CD4-positive, alpha-beta T cell (primary cell): ENCODE measurements around the gene SLC41A3. TPM values are rescaled to one million over a fixed set of nuclear protein-coding genes. Genes with fewer than 3 reads are reported as not detected.
"Not testable (repeated sequence)": the region's sequence is repeated elsewhere in the genome, so short reads cannot be mapped to it uniquely, and the experiment has no call there.

ENCODE experiments used
- ATAC-seq: fragments of 200-7000 bp; cut with Tn5 transposase; one replicate; pipeline ENCODE4 v1.10.0; 2022; ENCODE audit warnings: mild to moderate bottlenecking; ENCODE audit not compliant: poor library complexity
- CTCF ChIA-PET: fragments of 350-600 bp; sonication (Branson Sonifier 250); formaldehyde crosslinking; loops from one replicate; lab custom pipeline; 2021; ENCODE audit warnings: antibody characterized with exemption, inconsistent platforms; lab: Charles Lee
- POLR2A ChIA-PET: fragments of 350-600 bp; sonication (Branson Sonifier 250); formaldehyde crosslinking; loops from one replicate; lab custom pipeline; 2021; ENCODE audit warnings: antibody characterized with exemption, inconsistent platforms; lab: Charles Lee
- DNase-seq, 14 experiments: peaks; one replicate each; pipeline ENCODE4 v3.0.0-alpha.2; 2013 to 2020; ENCODE audit warnings: mixed read lengths in 2 of 14
- H3K27ac ChIP-seq, 2 donors: one replicate each; pipeline versions ENCODE4 v1.5.1 to v1.7.0; 2013; ENCODE audit warnings: low read length in 2 of 2, low read depth in 1 of 2, mild to moderate bottlenecking in 1 of 2
- H3K27me3 ChIP-seq, 2 experiments: 1 replicate in 1 of 2; 2 replicates in 1 of 2; pipeline versions ENCODE4 v1.6.1 to v1.7.0; 2013; ENCODE audit warnings: low read length in 2 of 2, control low read depth in 1 of 2, mild to moderate bottlenecking in 1 of 2, moderate library complexity in 1 of 2; ENCODE audit not compliant: insufficient read depth in 2 of 2, control insufficient read depth in 1 of 2
- H3K36me3 ChIP-seq: one replicate; pipeline ENCODE4 v1.6.1; 2013; ENCODE audit warnings: low read length, control low read depth; ENCODE audit not compliant: insufficient read depth
- H3K4me1 ChIP-seq: one replicate; pipeline ENCODE4 v1.6.1; 2013; ENCODE audit warnings: low read length, control low read depth; ENCODE audit not compliant: insufficient read depth
- H3K4me3 ChIP-seq: one replicate; pipeline ENCODE4 v1.5.1; 2013; ENCODE audit warnings: mild to moderate bottlenecking, low read length, moderate library complexity
- H3K9me3 ChIP-seq, 2 experiments: 1 replicate in 1 of 2; 2 replicates in 1 of 2; pipeline versions ENCODE4 v1.6.1 to v1.7.0; 2013; ENCODE audit warnings: low read length in 2 of 2, mild to moderate bottlenecking in 2 of 2, control low read depth in 1 of 2, moderate library complexity in 1 of 2; ENCODE audit not compliant: control insufficient read depth in 1 of 2, insufficient read depth in 1 of 2
- H3K27ac Mint-ChIP-seq: one replicate; pipeline ENCODE4 v1.8.0; 2020; ENCODE audit warnings: mixed read lengths
- H3K27me3 Mint-ChIP-seq: one replicate; pipeline ENCODE4 v1.8.0; 2021; ENCODE audit warnings: mixed read lengths
- H3K36me3 Mint-ChIP-seq: one replicate; pipeline ENCODE4 v1.8.0; 2021; ENCODE audit warnings: low read depth, mixed read lengths
- H3K4me1 Mint-ChIP-seq: one replicate; pipeline ENCODE4 v1.8.0; 2021; ENCODE audit warnings: low read depth, mixed read lengths
- H3K4me3 Mint-ChIP-seq: one replicate; pipeline ENCODE4 v1.8.0; 2020; ENCODE audit warnings: mild to moderate bottlenecking, mixed read lengths
- H3K9me3 Mint-ChIP-seq: one replicate; pipeline ENCODE4 v1.8.0; 2020; ENCODE audit warnings: mixed read lengths
- CTCF ChIP-seq: fragments of 200-600 bp; IDR thresholded peaks from one replicate; pipeline ENCODE4 v1.8.0; 2022; ENCODE audit warnings: antibody characterized with exemption, mild to moderate bottlenecking
- intact Hi-C, 2 experiments: fragments of 100-400 bp; cut with DNase I in 1 of 2; cut with micrococcal nuclease in 1 of 2; formaldehyde crosslinking; loops; one replicate each; pipeline versions ENCODE4 v1.15.1 to v1.9.0; 2023 to 2025; cut with DNase I, micrococcal nuclease
- total RNA-seq, 174 experiments: library from RNA in 2 of 174; stranded (reverse) in 2 of 174; gene quantifications; one replicate each; pipeline ENCODE4 v1.2.3 and lab custom pipeline; 2021 to 2026

SLC41A3 gene
- total RNA-seq, 2 experiments from 2014 or later: 26.5 to 29.1 TPM

GRCh38 chr3:126070146-126070545 lies 13.8 kb downstream of the SLC41A3 start:
- no peaks in the 10 kb centered on the region for H3K4me1 ChIP-seq
- no peak overlapping the region for H3K27ac Mint-ChIP-seq
- no peak overlapping the region for H3K4me3 ChIP-seq
- DNase-seq (no peak), ATAC-seq (no peak)
- no peak for TF ChIP-seq CTCF
- POLR2A ChIA-PET: no interaction called here
- H3K9me3 ChIP-seq: peaks cover 0 to 5% of the 10 kb centered on the region in 2 experiments
- H3K36me3 Mint-ChIP-seq: peaks cover 42% of the 10 kb centered on the region
- H3K4me3 Mint-ChIP-seq: no peak overlapping the region
- peaks cover 8% of the 10 kb centered on the region for H3K9me3 Mint-ChIP-seq
- H3K4me1 Mint-ChIP-seq: peaks cover 26% of the 10 kb centered on the region
- intact Hi-C loops: no loop called here
- CTCF ChIA-PET: no interaction called here
- H3K27me3 Mint-ChIP-seq: no peaks in the 10 kb centered on the region
- no peak overlapping the region for H3K27ac ChIP-seq
- peaks cover 8% of the 10 kb centered on the region for H3K36me3 ChIP-seq
- H3K27me3 ChIP-seq: no peaks in the 10 kb centered on the region

GRCh38 chr3:126067959-126068358 lies 16.0 kb downstream of the SLC41A3 start:
- H3K4me3 Mint-ChIP-seq: no peak overlapping the region
- no peaks in the 10 kb centered on the region for H3K27me3 Mint-ChIP-seq
- Histone ChIP-seq H3K4me3 (no peak overlapping the region), H3K27me3 (no peaks in the 10 kb centered on the region), H3K9me3 (peaks cover 0 to 1% of the 10 kb centered on the region in 2 experiments), H3K27ac (no peak overlapping the region), H3K4me1 (peaks cover 18% of the 10 kb centered on the region), H3K36me3 (peaks cover 8% of the 10 kb centered on the region)
- H3K4me1 Mint-ChIP-seq: peaks cover 43% of the 10 kb centered on the region
- ChIA-PET CTCF (no interaction called here), POLR2A (no interaction called here)
- peaks cover 41% of the 10 kb centered on the region for H3K36me3 Mint-ChIP-seq
- H3K9me3 Mint-ChIP-seq: peaks cover 4% of the 10 kb centered on the region
- TF ChIP-seq CTCF: no peak
- DNase-seq (no peak), ATAC-seq (no peak)
- no peak overlapping the region for H3K27ac Mint-ChIP-seq
- intact Hi-C loops: no loop called here

- H3K9me3 Mint-ChIP-seq, H3K27ac Mint-ChIP-seq, H3K4me3 ChIP-seq, H3K4me3 Mint-ChIP-seq, CTCF ChIA-PET, DNase-seq, POLR2A ChIA-PET, intact Hi-C loops, ATAC-seq, H3K27me3 ChIP-seq, H3K9me3 ChIP-seq, H3K36me3 ChIP-seq, H3K27ac ChIP-seq, H3K27me3 Mint-ChIP-seq: not testable (repeated sequence)
- H3K4me1 ChIP-seq: peaks cover 18% of the 10 kb centered on the region
- H3K36me3 Mint-ChIP-seq: peaks cover 31% of the 10 kb centered on the region
- peaks cover 38% of the 10 kb centered on the region for H3K4me1 Mint-ChIP-seq
These were observed 17.2 kb downstream of the SLC41A3 start for GRCh38 chr3:126066676-126067075.

- TF ChIP-seq CTCF: no peak
- Histone ChIP-seq H3K4me3 (no peak overlapping the region), H3K36me3 (peaks cover 8% of the 10 kb centered on the region), H3K4me1 (peaks cover 18% of the 10 kb centered on the region), H3K27me3 (no peaks in the 10 kb centered on the region), H3K27ac (no peak overlapping the region), H3K9me3 (no peaks in the 10 kb centered on the region)
- Mint-ChIP-seq H3K9me3 (no peaks in the 10 kb centered on the region), H3K27ac (no peak overlapping the region), H3K36me3 (peaks cover 25% of the 10 kb centered on the region), H3K4me3 (no peak overlapping the region), H3K4me1 (peaks cover 33% of the 10 kb centered on the region), H3K27me3 (no peaks in the 10 kb centered on the region)
- POLR2A ChIA-PET: no interaction called here
- no peak for DNase-seq
- intact Hi-C loops: no loop called here
- no peak for ATAC-seq
- CTCF ChIA-PET: no interaction called here
These were observed 18.0 kb downstream of the SLC41A3 start for GRCh38 chr3:126065876-126066275.
